Spleen (tissue), 11 donors: ENCODE data around the gene MAGI2. TPM values are rescaled to one million over a fixed set of nuclear protein-coding genes. Genes with fewer than 3 reads are reported as not detected.

Source experiments
- DNase-seq: peaks from one replicate; pipeline ENCODE4 v3.0.0-alpha.2; 2020
- H3K27ac ChIP-seq, 8 donors: fragments of 200-600 bp; sonication (generic) in 7 of 8; 1 replicate in 4 of 8; 2 replicates in 4 of 8; pipeline versions ENCODE4 v1.5.0 to v1.8.0; 2016 to 2021; ENCODE audit warnings: inconsistent platforms in 4 of 8, mild to moderate bottlenecking in 4 of 8, moderate library complexity in 1 of 8
- H3K27me3 ChIP-seq, 7 donors: fragments of 200-600 bp; sonication (generic) in 6 of 7; replicated peaks in 1 of 7; 1 replicate in 4 of 7; 2 replicates in 3 of 7; pipeline versions ENCODE4 v1.5.0 to v1.8.0; 2016 to 2021; ENCODE audit warnings: inconsistent platforms in 3 of 7, mild to moderate bottlenecking in 1 of 7
- H3K36me3 ChIP-seq, 6 donors: fragments of 200-600 bp; sonication (generic) in 5 of 6; 1 replicate in 4 of 6; 2 replicates in 2 of 6; pipeline versions ENCODE4 v1.5.0 to v1.8.0; 2016 to 2021; ENCODE audit warnings: inconsistent platforms in 2 of 6
- H3K4me1 ChIP-seq, 6 donors: fragments of 200-600 bp; sonication (generic) in 5 of 6; 1 replicate in 3 of 6; 2 replicates in 3 of 6; pipeline versions ENCODE4 v1.5.0 to v1.8.0; 2016 to 2021; ENCODE audit warnings: inconsistent platforms in 3 of 6
- H3K4me3 ChIP-seq, 8 donors: fragments of 200-600 bp; sonication (generic) in 7 of 8; 1 replicate in 4 of 8; 2 replicates in 4 of 8; pipeline versions ENCODE4 v1.5.0 to v1.8.0; 2016 to 2021; ENCODE audit warnings: inconsistent platforms in 4 of 8, mild to moderate bottlenecking in 4 of 8, moderate library complexity in 2 of 8
- H3K9me3 ChIP-seq, 8 donors: fragments of 200-600 bp; sonication (generic) in 7 of 8; 1 replicate in 4 of 8; 2 replicates in 4 of 8; pipeline versions ENCODE4 v1.5.0 to v1.8.0; 2016 to 2021; ENCODE audit warnings: inconsistent platforms in 4 of 8
- POLR2A ChIP-seq, 3 donors: fragments of 450-650 bp; IDR thresholded peaks; one replicate each; pipeline ENCODE4 v1.5.1; 2017; ENCODE audit warnings: antibody characterized with exemption in 3 of 3, mild to moderate bottlenecking in 1 of 3
- POLR2AphosphoS5 ChIP-seq, 3 donors: sonication (generic); formaldehyde crosslinking; IDR thresholded peaks; one replicate each; pipeline ENCODE4 v1.5.1; 2017; ENCODE audit warnings: antibody characterized with exemption in 3 of 3
- WGBS, 5 donors: extraction: QIAGEN DNeasy Blood & Tissue Kit in 3 of 5; methylation state at CpG; one replicate each; pipeline versions ENCODE4 v1.1.5 to v1.1.7; 2013 to 2018; 5-methylcytosine and 5-hydroxymethylcytosine counted together
- intact Hi-C: fragments of 100-400 bp; cut with DNase I; formaldehyde crosslinking; loops from one replicate; pipeline ENCODE4 v1.15.0; 2023; ENCODE audit warnings: low total_unique reads
- polyA plus RNA-seq, 3 donors: library from polyadenylated mRNA; stranded (reverse); fragments of 200-250 nt; gene quantifications; one replicate each; pipeline ENCODE4 v1.2.1, GENCODE V29; 2013
- total RNA-seq, 7 donors: library from RNA; depleted of rRNA in 3 of 7; stranded (reverse); fragments of >200 nt in 3 of 7; fragmentation: NEBNext Ultra II Directional in 4 of 7; extraction: Animal tissue kit (Norgen Biotek cat#: 25700) in 4 of 7; gene quantifications; one replicate each; pipeline versions ENCODE4 v1.1.0 to v1.2.1, GENCODE V29; 2016 to 2021
- TF ChIP-seq, protein P1 (sequence below), 11 experiments: fragments of 200-600 bp in 7 of 11; fragments of 450-650 bp in 4 of 11; sonication (generic) in 4 of 11; IDR thresholded peaks in 8 of 11; conservative IDR thresholded peaks in 3 of 11; 1 replicate in 7 of 11; 2 replicates in 4 of 11; pipeline versions ENCODE4 v1.4.0 to v1.8.0; 2016 to 2021; ENCODE audit warnings: antibody characterized with exemption in 11 of 11, inconsistent platforms in 4 of 11, mild to moderate bottlenecking in 1 of 11
- donor health status: healthy with polysubstance abuse.
- donor health status: DM: no; HTN: no; CAD: no; lungs with moderate emphysema.
- donor health status: DM: no; HTN: no; CAD: no.
- donor health status: Bipolar disorder and iron deficiency.
- donor health status: healthy.
- donor health status: DM: no; HTN: no; CAD: no.
- donor health status: DM: yes; HTN: yes; CAD: no.

The MAGI2 gene
- total and polyA plus RNA-seq, 10 donors = 0.74 to 18.1 (median 11.1) TPM

DNA sequence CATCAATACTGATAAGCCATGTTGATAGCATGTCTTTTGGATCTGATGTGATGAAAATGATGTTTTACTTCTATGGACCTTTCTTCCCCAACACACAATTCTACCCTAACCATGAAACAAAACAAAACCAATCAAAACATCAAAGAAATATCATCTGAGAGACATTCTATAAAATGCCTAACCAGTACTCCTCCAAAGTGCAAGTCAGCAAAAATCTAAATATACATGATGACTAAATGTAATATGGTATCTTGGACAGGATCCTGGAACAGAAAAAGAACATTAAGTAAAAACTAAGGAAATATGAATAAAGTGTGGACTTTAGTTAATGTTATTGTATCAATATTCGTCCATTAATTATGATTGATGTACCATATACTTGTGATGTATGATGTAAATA, 625.1 kb downstream of the MAGI2 start:
- Histone ChIP-seq H3K9me3 (peaks cover 0 to 22% (median 5%) of the 10 kb centered on the region in 8 donors), H3K4me1 (no peaks in the 10 kb centered on the region), H3K27ac (no peak overlapping the region), H3K4me3 (no peak overlapping the region), H3K36me3 (no peaks in the 10 kb centered on the region), H3K27me3 (no peaks in the 10 kb centered on the region)
- no peak for TF ChIP-seq POLR2A (IDR thresholded peaks at IDR 0.05)
- TF ChIP-seq, protein P1, sequence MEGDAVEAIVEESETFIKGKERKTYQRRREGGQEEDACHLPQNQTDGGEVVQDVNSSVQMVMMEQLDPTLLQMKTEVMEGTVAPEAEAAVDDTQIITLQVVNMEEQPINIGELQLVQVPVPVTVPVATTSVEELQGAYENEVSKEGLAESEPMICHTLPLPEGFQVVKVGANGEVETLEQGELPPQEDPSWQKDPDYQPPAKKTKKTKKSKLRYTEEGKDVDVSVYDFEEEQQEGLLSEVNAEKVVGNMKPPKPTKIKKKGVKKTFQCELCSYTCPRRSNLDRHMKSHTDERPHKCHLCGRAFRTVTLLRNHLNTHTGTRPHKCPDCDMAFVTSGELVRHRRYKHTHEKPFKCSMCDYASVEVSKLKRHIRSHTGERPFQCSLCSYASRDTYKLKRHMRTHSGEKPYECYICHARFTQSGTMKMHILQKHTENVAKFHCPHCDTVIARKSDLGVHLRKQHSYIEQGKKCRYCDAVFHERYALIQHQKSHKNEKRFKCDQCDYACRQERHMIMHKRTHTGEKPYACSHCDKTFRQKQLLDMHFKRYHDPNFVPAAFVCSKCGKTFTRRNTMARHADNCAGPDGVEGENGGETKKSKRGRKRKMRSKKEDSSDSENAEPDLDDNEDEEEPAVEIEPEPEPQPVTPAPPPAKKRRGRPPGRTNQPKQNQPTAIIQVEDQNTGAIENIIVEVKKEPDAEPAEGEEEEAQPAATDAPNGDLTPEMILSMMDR (IDR thresholded peaks at IDR 0.05 in 8 of 11, conservative IDR thresholded peaks at IDR 0.05 in 3 of 11) = no peak
- no peak for TF ChIP-seq POLR2AphosphoS5 (IDR thresholded peaks at IDR 0.05)
- whole genome bisulfite sequencing, 5 donors = 58 to 87% (median 77%) methylated on average over 1 of the region's 1 CpG
- no peak for DNase-seq
- intact Hi-C loops = no loop called here

DNA sequence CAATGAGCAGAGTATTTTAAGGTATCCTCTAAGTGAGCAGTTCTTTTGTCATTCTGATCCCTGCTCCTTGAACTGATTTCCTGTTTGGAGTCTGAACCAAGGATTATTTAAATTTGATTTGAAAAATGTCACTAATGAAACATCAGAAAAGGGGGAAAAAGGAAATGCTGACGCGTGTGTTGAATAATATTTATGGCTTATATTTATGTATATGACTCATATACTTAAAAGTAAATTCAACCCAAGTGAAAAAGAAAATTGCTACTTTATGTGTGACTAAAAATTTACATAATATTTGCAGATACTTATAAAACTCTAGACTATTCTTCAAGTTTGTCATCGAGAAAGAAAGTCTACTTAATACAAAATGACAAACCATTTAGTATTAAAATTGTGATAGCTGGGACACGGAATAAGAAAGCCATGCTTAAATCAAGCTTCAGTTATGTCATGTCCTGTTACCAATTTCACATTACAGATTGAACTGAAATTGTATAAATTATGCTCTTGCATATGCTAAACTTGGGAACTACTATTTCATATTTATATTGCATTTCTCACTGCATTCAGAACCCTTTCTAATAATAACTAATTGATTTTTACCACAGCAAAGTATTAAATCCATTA, 649.9 kb downstream of the MAGI2 start:
- Histone ChIP-seq H3K27me3 (no peaks in the 10 kb centered on the region), H3K27ac (no peak overlapping the region), H3K4me1 (no peaks in the 10 kb centered on the region), H3K36me3 (no peaks in the 10 kb centered on the region), H3K9me3 (peaks cover 0 to 23% (median 9%) of the 10 kb centered on the region in 8 donors), H3K4me3 (no peak overlapping the region)
- intact Hi-C loops = no loop called here
- no peak for DNase-seq
- TF ChIP-seq POLR2AphosphoS5 (IDR thresholded peaks at IDR 0.05) (no peak), POLR2A (IDR thresholded peaks at IDR 0.05) (no peak)
- TF ChIP-seq, protein P1 (IDR thresholded peaks at IDR 0.05 in 8 of 11, conservative IDR thresholded peaks at IDR 0.05 in 3 of 11) = no peak
- WGBS, 5 donors = 59 to 75% (median 72%) methylated on average over 4 of the region's 4 CpGs

GRCh38 chr7:78794101-78794500, 659.4 kb downstream of the MAGI2 start:
- H3K36me3 ChIP-seq = no peaks in the 10 kb centered on the region
- no peaks in the 10 kb centered on the region for H3K27me3 ChIP-seq
- WGBS, 5 donors = 46 to 49% (median 46%) methylated on average over 2 of the region's 2 CpGs
- H3K27ac ChIP-seq = no peak overlapping the region
- H3K9me3 ChIP-seq = peaks cover 0 to 17% (median 12%) of the 10 kb centered on the region in 8 donors
- TF ChIP-seq, protein P1 (IDR thresholded peaks at IDR 0.05 in 8 of 11, conservative IDR thresholded peaks at IDR 0.05 in 3 of 11) = no peak
- TF ChIP-seq POLR2A (IDR thresholded peaks at IDR 0.05) (no peak), POLR2AphosphoS5 (IDR thresholded peaks at IDR 0.05) (no peak)
- intact Hi-C loops = no loop called here
- no peaks in the 10 kb centered on the region for H3K4me1 ChIP-seq
- no peak overlapping the region for H3K4me3 ChIP-seq
- DNase-seq = no peak

DNA sequence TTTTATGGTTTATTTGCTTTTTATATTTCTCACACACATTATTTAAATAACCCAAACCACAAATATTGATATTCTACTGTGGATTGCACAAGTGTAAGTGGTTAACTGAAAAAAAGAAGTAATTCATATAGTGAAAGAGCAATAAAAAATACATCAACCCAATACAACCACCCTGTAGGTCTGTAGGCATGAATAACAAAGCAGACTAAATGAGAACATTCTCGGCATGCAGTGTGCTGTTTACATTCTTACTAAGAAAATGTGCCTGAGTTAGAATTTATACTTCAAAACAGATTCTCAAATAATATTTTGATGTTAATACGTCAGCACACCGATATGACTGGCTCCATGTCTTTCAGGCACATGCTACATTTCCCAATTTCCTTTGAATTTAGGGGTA, 660.8 kb downstream of the MAGI2 start:
- intact Hi-C loops = no loop called here
- H3K4me1 ChIP-seq = no peaks in the 10 kb centered on the region
- 83 to 93% (median 92%) methylated on average over 3 of the region's 3 CpGs for WGBS, 5 donors

More for the DNA sequence above, 660.8 kb downstream of the MAGI2 start:
- no peak for DNase-seq
- H3K36me3 ChIP-seq = no peaks in the 10 kb centered on the region
- no peak overlapping the region for H3K27ac ChIP-seq
- TF ChIP-seq, protein P1 (IDR thresholded peaks at IDR 0.05 in 8 of 11, conservative IDR thresholded peaks at IDR 0.05 in 3 of 11) = no peak
- TF ChIP-seq POLR2A (IDR thresholded peaks at IDR 0.05) (no peak), POLR2AphosphoS5 (IDR thresholded peaks at IDR 0.05) (no peak)
- no peak overlapping the region for H3K4me3 ChIP-seq
- no peaks in the 10 kb centered on the region for H3K27me3 ChIP-seq
- H3K9me3 ChIP-seq = peaks cover 0 to 17% (median 8%) of the 10 kb centered on the region in 8 donors
